ENCODE data around the gene EBF4. TPM values are rescaled to one million over a fixed set of nuclear protein-coding genes. Genes with fewer than 3 reads are reported as not detected.

The EBF4 gene
- total and polyA plus RNA-seq, 8 donors = 7.0 to 69.2 (median 12.6) TPM

- no peak for DNase-seq
- WGBS, 5 donors = 62 to 86% (median 74%) methylated on average over 13 to 14 of the region's 14 CpGs
Observed at GRCh38 chr20:2705931-2706645, 13.5 kb downstream of the EBF4 start.

DNA sequence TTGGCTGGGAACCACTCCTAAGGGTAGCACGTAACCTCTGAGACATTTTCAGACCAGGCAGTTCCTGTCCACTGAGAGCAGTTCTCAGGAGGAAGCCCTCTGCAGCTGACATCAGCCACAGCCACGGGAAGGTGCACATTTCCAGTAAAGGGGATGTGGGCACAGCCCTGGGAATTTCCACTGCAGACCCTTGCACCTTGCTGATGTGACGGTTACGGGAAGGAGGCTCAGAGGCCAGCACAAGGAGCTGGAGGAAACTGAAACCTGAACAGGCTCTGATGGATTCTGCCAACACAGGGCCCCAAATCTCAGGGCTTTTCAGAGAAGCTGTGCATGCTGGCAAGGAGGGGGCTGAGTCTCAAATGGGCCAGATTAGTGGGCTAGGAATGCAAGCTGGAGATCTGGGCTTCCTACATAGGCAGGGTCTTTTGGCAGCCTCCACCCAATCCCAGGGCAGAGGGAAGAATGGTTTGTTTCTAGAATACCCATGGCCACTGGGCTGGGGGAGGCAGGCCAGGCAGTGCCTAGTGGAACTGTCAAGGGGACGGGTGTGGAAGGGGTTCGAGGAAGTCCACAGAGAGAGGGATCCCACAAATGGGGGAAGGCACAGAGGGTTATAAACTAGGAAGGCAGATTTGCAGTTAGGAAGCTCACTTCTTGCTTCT, 14.2 kb downstream of the EBF4 start:
- peaks cover 0 to 18% (median 3%) of the 10 kb centered on the region in 4 donors for H3K36me3 ChIP-seq
- no peak for TF ChIP-seq CTCF (IDR thresholded peaks at IDR 0.05)
- no peak for TF ChIP-seq EP300 (IDR thresholded peaks at IDR 0.05)
- TF ChIP-seq POLR2AphosphoS5 (IDR thresholded peaks at IDR 0.05) = no peak
- no peak for TF ChIP-seq POLR2A (IDR thresholded peaks at IDR 0.05)
- peaks cover 0 to 7% (median 0%) of the 10 kb centered on the region in 3 donors for H3K27me3 ChIP-seq
- H3K9me3 ChIP-seq = no peaks in the 10 kb centered on the region
- WGBS, 5 donors = 62 to 79% (median 67%) methylated on average over 6 of the region's 6 CpGs
- H3K4me1 ChIP-seq = no peaks in the 10 kb centered on the region
- DNase-seq = no peak
- H3K27ac ChIP-seq = no peak overlapping the region
- no peak overlapping the region for H3K4me3 ChIP-seq
- intact Hi-C loops (cut with DNase I; ENCODE audit: low total_unique reads) = no loop called here

More at GRCh38 chr20:2705931-2706645, 13.5 kb downstream of the EBF4 start:
- Histone ChIP-seq H3K27me3 (peaks cover 0 to 10% (median 0%) of the 10 kb centered on the region in 3 donors), H3K27ac (no peak overlapping the region), H3K4me3 (no peak overlapping the region), H3K9me3 (no peaks in the 10 kb centered on the region), H3K36me3 (peaks cover 0 to 18% (median 3%) of the 10 kb centered on the region in 4 donors), H3K4me1 (no peaks in the 10 kb centered on the region)
- intact Hi-C loops (cut with DNase I; ENCODE audit: low total_unique reads) = no loop called here
- TF ChIP-seq CTCF (IDR thresholded peaks at IDR 0.05) (no peak), POLR2A (IDR thresholded peaks at IDR 0.05) (no peak), EP300 (IDR thresholded peaks at IDR 0.05) (no peak), POLR2AphosphoS5 (IDR thresholded peaks at IDR 0.05) (no peak)

- 67 to 83% (median 80%) methylated on average over 8 to 12 of the region's 12 CpGs for WGBS, 5 donors
- H3K4me1 ChIP-seq = no peaks in the 10 kb centered on the region
- peaks cover 0 to 18% (median 3%) of the 10 kb centered on the region in 4 donors for H3K36me3 ChIP-seq
- H3K9me3 ChIP-seq = no peaks in the 10 kb centered on the region
- peaks cover 0 to 7% (median 0%) of the 10 kb centered on the region in 3 donors for H3K27me3 ChIP-seq
- no peak for DNase-seq
- no peak for TF ChIP-seq POLR2AphosphoS5 (IDR thresholded peaks at IDR 0.05)
- no peak for TF ChIP-seq POLR2A (IDR thresholded peaks at IDR 0.05)
- TF ChIP-seq CTCF (IDR thresholded peaks at IDR 0.05) = no peak
- no peak overlapping the region for H3K4me3 ChIP-seq
- no peak overlapping the region for H3K27ac ChIP-seq
- intact Hi-C loops (cut with DNase I; ENCODE audit: low total_unique reads) = no loop called here
Observed at GRCh38 chr20:2707353-2708072, 14.9 kb downstream of the EBF4 start.

- Histone ChIP-seq H3K9me3 (no peaks in the 10 kb centered on the region), H3K27me3 (peaks cover 0 to 7% (median 0%) of the 10 kb centered on the region in 3 donors), H3K4me1 (no peaks in the 10 kb centered on the region), H3K36me3 (peaks cover 0 to 18% (median 3%) of the 10 kb centered on the region in 4 donors), H3K27ac (no peak overlapping the region), H3K4me3 (no peak overlapping the region)
- TF ChIP-seq CTCF (IDR thresholded peaks at IDR 0.05) (no peak), POLR2AphosphoS5 (IDR thresholded peaks at IDR 0.05) (no peak), POLR2A (IDR thresholded peaks at IDR 0.05) (no peak), EP300 (IDR thresholded peaks at IDR 0.05) (no peak)
- WGBS, 5 donors = 83 to 91% (median 87%) methylated on average over 5 of the region's 5 CpGs
- DNase-seq = no peak
- intact Hi-C loops (cut with DNase I; ENCODE audit: low total_unique reads) = no loop called here
Observed at GRCh38 chr20:2708073-2708415, 15.5 kb downstream of the EBF4 start.
